ENCODE results near the gene ADAM30. TPM values are rescaled to one million over a fixed set of nuclear protein-coding genes. Genes with fewer than 3 reads are reported as not detected.

The ADAM30 gene
- not detected in 3 replicates for total RNA-seq
- long read RNA-seq: 0 reads

GRCh38 chr1:119896303-119896702 is at the start of gene ADAM30:
Gene ADAM30 (minus strand): TSS chr1:119896515. CDS start chr1:119896336, 179 bp downstream.
- DNase-seq (ENCODE audit: low spot score): no peak
- H3K27ac Mint-ChIP-seq (ENCODE audit: unreplicated experiment): no peak within 1 kb of the TSS
- no peaks in the 10 kb centered on the region for H3K4me1 Mint-ChIP-seq (ENCODE audit: low read depth)
- H3K36me3 Mint-ChIP-seq (ENCODE audit: low read depth): no peaks in the 10 kb centered on the region
- TF ChIP-seq CTCF (IDR thresholded peaks at IDR 0.05): no peak
- H3K27me3 Mint-ChIP-seq (ENCODE audit: low read depth): no peaks in the 10 kb centered on the region
- H3K4me3 Mint-ChIP-seq (ENCODE audit: unreplicated experiment): no peak within 1 kb of the TSS
- no peaks in the 10 kb centered on the region for H3K9me3 Mint-ChIP-seq (ENCODE audit: low read depth)

- H3K27ac Mint-ChIP-seq (ENCODE audit: unreplicated experiment): no peak overlapping the region
- TF ChIP-seq CTCF (IDR thresholded peaks at IDR 0.05): no peak
- peaks cover 33% of the 10 kb centered on the region for H3K4me1 Mint-ChIP-seq (ENCODE audit: low read depth)
- H3K9me3 Mint-ChIP-seq (ENCODE audit: low read depth): no peaks in the 10 kb centered on the region
- DNase-seq (ENCODE audit: low spot score): no peak
- no peaks in the 10 kb centered on the region for H3K27me3 Mint-ChIP-seq (ENCODE audit: low read depth)
- peaks cover 23% of the 10 kb centered on the region for H3K36me3 Mint-ChIP-seq (ENCODE audit: low read depth)
- no peak overlapping the region for H3K4me3 Mint-ChIP-seq (ENCODE audit: unreplicated experiment)
Measured at GRCh38 chr1:119943216-119943615, 46.9 kb upstream of the ADAM30 start.

- H3K27me3 Mint-ChIP-seq (ENCODE audit: low read depth): no peaks in the 10 kb centered on the region
- peaks cover 19% of the 10 kb centered on the region for H3K4me1 Mint-ChIP-seq (ENCODE audit: low read depth)
- TF ChIP-seq CTCF (IDR thresholded peaks at IDR 0.05): no peak
- H3K4me3 Mint-ChIP-seq (ENCODE audit: unreplicated experiment): no peak overlapping the region
- peaks cover 29% of the 10 kb centered on the region for H3K36me3 Mint-ChIP-seq (ENCODE audit: low read depth)
- H3K27ac Mint-ChIP-seq (ENCODE audit: unreplicated experiment): no peak overlapping the region
- no peaks in the 10 kb centered on the region for H3K9me3 Mint-ChIP-seq (ENCODE audit: low read depth)
- DNase-seq (ENCODE audit: low spot score): no peak
Measured at GRCh38 chr1:119941392-119941791, 45.1 kb upstream of the ADAM30 start.

GRCh38 chr1:119940697-119941096 is 44.4 kb upstream of the ADAM30 start:
- no peaks in the 10 kb centered on the region for H3K9me3 Mint-ChIP-seq (ENCODE audit: low read depth)
- no peak for DNase-seq (ENCODE audit: low spot score)
- H3K36me3 Mint-ChIP-seq (ENCODE audit: low read depth): peaks cover 34% of the 10 kb centered on the region
- no peak overlapping the region for H3K4me3 Mint-ChIP-seq (ENCODE audit: unreplicated experiment)
- no peak overlapping the region for H3K27ac Mint-ChIP-seq (ENCODE audit: unreplicated experiment)
- no peak for TF ChIP-seq CTCF (IDR thresholded peaks at IDR 0.05)
- peaks cover 12% of the 10 kb centered on the region for H3K4me1 Mint-ChIP-seq (ENCODE audit: low read depth)
- H3K27me3 Mint-ChIP-seq (ENCODE audit: low read depth): no peaks in the 10 kb centered on the region

GRCh38 chr1:119937198-119937597 is 40.9 kb upstream of the ADAM30 start:
- Mint-ChIP-seq H3K4me1 (ENCODE audit: low read depth) (no peaks in the 10 kb centered on the region), H3K27ac (ENCODE audit: unreplicated experiment) (no peak overlapping the region)
- DNase-seq (ENCODE audit: low spot score): no peak

More at GRCh38 chr1:119937198-119937597, 40.9 kb upstream of the ADAM30 start:
- H3K4me3 Mint-ChIP-seq (ENCODE audit: unreplicated experiment): no peak overlapping the region
- peaks cover 6% of the 10 kb centered on the region for H3K9me3 Mint-ChIP-seq (ENCODE audit: low read depth)
- H3K36me3 Mint-ChIP-seq (ENCODE audit: low read depth): peaks cover 59% of the 10 kb centered on the region
- TF ChIP-seq CTCF (IDR thresholded peaks at IDR 0.05): no peak
- no peaks in the 10 kb centered on the region for H3K27me3 Mint-ChIP-seq (ENCODE audit: low read depth)
